D721Med (cell line): ENCODE data around the gene RIMS3.

Experiments
- DNase-seq: peaks from one replicate; pipeline ENCODE4 v3.0.0; 2011; ENCODE audit warnings: low spot score; ENCODE audit not compliant: insufficient read length
- FAIRE-seq: peaks from 2 replicates; lab custom pipeline; 2011; peaks lifted over from hg19 to GRCh38; lab: Jason Lieb, UNC
- TF ChIP-seq, protein P1 (sequence below): IDR thresholded peaks from 2 replicates; pipeline ENCODE4 v1.5.1; 2012; ENCODE audit warnings: mild to moderate bottlenecking, control low read depth; ENCODE audit not compliant: insufficient read depth; ENCODE audit errors: missing control alignments

RIMS3 gene

DNA sequence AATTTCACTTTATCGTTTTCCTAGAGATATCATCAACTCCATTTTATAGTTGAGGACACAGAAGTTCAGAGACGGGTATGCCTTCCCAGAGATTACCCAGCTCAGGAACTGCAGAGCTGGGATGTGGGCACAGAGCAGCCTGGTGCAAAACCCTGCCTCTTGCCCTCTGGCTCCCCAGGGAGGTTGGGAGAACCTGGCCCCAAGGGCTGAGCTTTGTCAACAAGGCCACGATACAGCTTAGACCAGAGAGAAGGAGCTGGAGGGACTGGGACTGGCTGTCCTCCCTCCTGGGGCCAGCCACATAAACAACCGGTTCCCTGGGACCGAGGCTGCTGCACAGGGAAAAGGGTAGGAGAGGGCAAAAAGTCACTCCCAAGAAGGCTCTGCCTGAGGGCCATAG is 3.8 kb downstream of the RIMS3 start:
- TF ChIP-seq, protein P1, sequence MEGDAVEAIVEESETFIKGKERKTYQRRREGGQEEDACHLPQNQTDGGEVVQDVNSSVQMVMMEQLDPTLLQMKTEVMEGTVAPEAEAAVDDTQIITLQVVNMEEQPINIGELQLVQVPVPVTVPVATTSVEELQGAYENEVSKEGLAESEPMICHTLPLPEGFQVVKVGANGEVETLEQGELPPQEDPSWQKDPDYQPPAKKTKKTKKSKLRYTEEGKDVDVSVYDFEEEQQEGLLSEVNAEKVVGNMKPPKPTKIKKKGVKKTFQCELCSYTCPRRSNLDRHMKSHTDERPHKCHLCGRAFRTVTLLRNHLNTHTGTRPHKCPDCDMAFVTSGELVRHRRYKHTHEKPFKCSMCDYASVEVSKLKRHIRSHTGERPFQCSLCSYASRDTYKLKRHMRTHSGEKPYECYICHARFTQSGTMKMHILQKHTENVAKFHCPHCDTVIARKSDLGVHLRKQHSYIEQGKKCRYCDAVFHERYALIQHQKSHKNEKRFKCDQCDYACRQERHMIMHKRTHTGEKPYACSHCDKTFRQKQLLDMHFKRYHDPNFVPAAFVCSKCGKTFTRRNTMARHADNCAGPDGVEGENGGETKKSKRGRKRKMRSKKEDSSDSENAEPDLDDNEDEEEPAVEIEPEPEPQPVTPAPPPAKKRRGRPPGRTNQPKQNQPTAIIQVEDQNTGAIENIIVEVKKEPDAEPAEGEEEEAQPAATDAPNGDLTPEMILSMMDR: no peak
- FAIRE-seq (no peak), DNase-seq (no peak)

DNA sequence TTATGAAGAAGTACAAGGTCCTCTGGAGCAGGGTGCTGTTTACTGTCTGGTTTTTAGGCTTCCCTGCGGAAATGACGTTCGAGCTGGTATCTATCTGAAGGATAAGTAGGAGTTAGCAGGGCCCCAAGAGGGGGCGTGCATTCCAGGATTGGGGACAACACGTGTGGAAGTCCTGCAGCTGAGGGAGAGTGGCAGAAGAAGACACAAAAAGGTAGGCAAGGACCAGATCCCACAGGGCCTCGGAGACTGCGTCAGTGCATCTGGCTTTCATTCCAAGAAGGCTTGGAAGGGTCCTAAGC is 5.9 kb downstream of the RIMS3 start:
- TF ChIP-seq, protein P1: no peak
- no peak for DNase-seq
- FAIRE-seq: no peak

DNA sequence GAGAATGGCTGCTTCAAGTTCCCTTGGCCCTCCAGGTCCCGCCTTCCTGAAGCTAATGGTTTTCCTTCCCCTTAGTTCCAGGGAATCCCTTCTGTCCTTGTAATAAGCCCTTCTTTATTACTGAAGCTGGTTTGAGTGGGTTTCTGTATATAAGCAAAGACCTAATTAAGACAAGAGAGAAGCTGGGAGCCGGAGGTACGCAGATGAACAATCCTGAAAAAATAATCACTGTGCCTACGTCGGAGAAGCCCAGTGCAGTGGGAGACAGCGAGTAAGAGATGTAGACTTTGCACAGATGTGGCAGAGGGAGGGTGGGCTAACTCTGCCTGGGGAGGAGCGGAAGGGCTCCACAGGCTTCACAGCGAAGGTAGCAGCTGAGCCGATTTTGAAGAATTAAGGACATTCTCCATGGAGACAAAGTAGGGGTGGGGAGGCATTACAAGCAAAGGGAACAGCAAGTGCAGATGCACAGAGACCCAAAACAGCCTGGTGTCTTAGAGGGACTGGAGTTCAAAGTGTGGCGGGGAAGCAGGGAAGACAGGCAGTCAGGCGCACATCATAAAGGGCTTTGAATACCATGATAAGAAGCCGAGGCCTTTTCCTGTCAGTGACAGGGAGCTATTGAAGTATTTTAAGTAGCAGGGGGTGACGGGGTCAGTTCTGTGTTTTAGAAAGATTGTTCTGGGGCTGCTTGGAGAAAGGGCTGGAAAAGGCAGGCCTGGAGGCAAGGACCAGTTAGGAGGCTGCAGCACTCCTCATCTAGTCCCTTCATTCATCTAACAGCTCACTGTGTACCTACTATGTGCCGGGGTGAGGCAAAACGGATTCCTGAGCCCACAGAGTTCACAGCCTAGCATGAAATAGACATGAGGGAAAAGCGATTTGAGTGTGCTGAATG is 6.5 kb downstream of the RIMS3 start:
- DNase-seq: peak; percentile 85
- peak; percentile 82 for FAIRE-seq
- TF ChIP-seq, protein P1: no peak

DNA sequence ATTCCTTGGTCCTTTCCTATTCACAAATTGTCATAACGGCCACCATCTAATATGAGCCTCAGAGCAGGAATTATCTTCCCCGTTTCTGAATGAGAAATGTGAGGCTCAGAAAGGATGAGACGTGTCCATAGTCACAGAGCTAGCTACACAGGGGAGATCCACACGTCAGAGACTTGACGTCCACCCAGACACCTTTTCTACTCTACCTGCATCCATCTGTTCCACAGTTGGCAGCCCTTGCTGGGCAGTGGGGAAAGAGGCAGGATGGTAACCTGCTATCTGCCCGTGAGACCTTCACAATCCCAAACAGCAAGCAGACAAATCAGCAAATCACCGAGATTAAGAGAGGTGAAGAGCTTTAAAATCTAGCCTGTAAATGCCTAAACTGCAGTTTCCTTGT is 8.4 kb downstream of the RIMS3 start:
- TF ChIP-seq, protein P1: no peak
- DNase-seq (no peak), FAIRE-seq (no peak)

DNA sequence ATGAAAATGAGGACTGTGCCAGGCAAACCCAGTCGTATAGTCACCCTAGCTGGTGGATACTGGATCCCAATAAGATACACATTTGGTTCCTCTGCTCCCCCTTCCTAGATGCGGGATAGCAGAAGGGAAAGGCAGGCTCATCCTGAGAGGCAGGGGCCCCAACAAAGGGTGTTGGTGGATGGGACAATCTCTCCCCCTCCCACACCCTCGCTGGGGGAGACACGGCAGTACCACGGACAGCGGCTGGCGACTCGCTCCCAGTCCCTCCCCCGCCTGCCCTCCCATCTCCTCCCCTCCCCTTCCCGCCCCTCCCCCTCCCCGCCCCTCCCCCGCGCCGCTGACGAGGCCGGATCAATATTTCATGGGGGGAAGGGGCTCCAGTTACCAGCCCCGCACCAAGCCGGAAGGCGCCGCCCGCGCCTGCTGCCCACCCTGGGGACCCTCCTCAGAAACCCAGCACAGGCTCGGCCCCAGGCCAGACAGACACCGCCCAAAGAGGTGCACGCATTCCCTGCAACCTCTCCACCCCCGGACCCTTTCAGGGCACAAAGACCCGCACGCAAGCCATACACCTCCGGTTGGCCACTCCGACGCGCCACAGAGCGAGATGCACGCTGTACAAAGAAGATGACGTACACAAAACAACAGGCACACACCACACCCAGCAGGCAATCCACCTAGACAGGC is 11.5 kb downstream of the RIMS3 start:
- TF ChIP-seq, protein P1: no peak

DNA sequence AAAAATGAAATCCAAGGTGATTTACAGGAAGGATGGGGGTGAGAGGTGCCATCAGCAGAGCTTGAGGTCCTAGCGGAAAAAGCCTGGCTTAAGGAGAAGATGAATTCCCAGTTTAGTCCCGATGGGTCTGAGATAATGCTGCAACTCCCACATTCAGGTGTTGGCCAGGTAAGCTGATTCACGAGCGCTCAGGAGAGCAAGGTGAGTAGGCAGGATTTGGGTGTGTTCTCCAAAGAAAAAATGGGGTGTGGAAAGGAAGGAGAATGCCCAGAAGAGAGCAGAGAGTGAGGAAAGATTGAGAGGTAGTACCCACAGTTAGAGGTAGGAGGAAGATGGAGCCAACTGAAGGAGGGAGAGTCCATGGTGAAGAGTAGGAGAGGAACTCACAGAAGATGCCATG is 12.5 kb downstream of the RIMS3 start:
- DNase-seq (no peak), FAIRE-seq (no peak)
- TF ChIP-seq, protein P1: no peak

More for the DNA sequence above, 11.5 kb downstream of the RIMS3 start:
- DNase-seq (no peak), FAIRE-seq (no peak)

DNA sequence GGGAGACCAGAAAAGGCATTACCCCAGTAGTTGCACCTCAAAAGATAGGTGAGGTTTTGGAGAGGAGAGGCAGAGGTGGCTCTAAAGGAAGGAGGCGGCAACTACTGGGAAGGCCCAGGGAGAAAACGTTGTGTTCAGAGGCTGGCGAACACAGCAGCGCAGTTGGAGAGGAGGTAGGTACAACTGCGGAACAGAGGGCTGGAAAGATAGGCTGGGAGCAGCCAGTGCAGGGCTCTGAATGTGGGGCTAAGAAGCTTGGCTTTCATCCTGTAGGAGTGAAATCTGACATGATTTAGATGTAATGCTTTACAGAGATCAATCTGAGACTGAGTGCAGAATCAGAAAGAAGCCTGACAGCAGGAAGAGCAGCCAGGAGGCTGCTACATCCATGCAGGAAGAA is 13.0 kb downstream of the RIMS3 start:
- FAIRE-seq (no peak), DNase-seq (no peak)
- TF ChIP-seq, protein P1: no peak
